IMR-90 (cell line): ENCODE results near the gene SCAANT1. TPM values are rescaled to one million over a fixed set of nuclear protein-coding genes. Genes with fewer than 3 reads are reported as not detected.

Experiments
- ATAC-seq: fragments of 200-7000 bp; cut with Tn5 transposase; 2 replicates; pipeline ENCODE4 v1.9.1; 2020; ENCODE audit warnings: low read depth, mild to moderate bottlenecking, moderate library complexity
- BruUV-seq: library from RNA; stranded (reverse); fragments of 400-500 nt; replicated peaks from 2 replicates; lab custom pipeline; 2021; lab: Mats Ljungman, UMichigan
- CTCF ChIA-PET: fragments of 300-600 bp; formaldehyde crosslinking; extraction: SDS; loops from one replicate; lab custom pipeline; 2021; ENCODE audit warnings: antibody characterized with exemption; lab: Yijun Ruan, JAX
- POLR2A ChIA-PET: fragments of 300-600 bp; sonication (Branson Sonifier 250); formaldehyde crosslinking; loops from one replicate; lab custom pipeline; 2022; ENCODE audit warnings: antibody characterized with exemption; ENCODE audit not compliant: unreplicated experiment; lab: Charles Lee
- DNase-seq: peaks from one replicate; pipeline ENCODE4 v3.0.0; 2013
- H2AFZ ChIP-seq: replicated peaks from 2 replicates; pipeline ENCODE3; 2013; ENCODE audit warnings: low read length, mild to moderate bottlenecking; ENCODE audit not compliant: poor library complexity
- H2AK5ac ChIP-seq: 2 replicates; pipeline ENCODE4 v1.6.1; 2013; ENCODE audit warnings: low read depth, low read length, inconsistent platforms
- H2AK9ac ChIP-seq: replicated peaks from 2 replicates; pipeline ENCODE3; 2013; ENCODE audit warnings: mild to moderate bottlenecking, low read depth, low read length, moderate library complexity; ENCODE audit not compliant: poor library complexity
- H2BK120ac ChIP-seq: 2 replicates; pipeline ENCODE4 v1.6.1; 2013; ENCODE audit warnings: low read depth, low read length, inconsistent platforms
- H2BK15ac ChIP-seq: 3 replicates; pipeline ENCODE4 v1.6.1; 2013; ENCODE audit warnings: low read depth, low read length, inconsistent platforms
- H2BK20ac ChIP-seq: 2 replicates; pipeline ENCODE4 v1.6.1; 2013; ENCODE audit warnings: low read depth, mild to moderate bottlenecking, inconsistent platforms, low read length, moderate library complexity
- H2BK5ac ChIP-seq: 2 replicates; pipeline ENCODE4 v1.6.1; 2013; ENCODE audit warnings: mild to moderate bottlenecking, low read depth, low read length, inconsistent platforms; ENCODE audit not compliant: poor library complexity, severe bottlenecking
- H3K14ac ChIP-seq: replicated peaks from 2 replicates; pipeline ENCODE4 v1.6.1; 2013; ENCODE audit warnings: low read depth, low read length, inconsistent platforms
- H3K18ac ChIP-seq: 2 replicates; pipeline ENCODE4 v1.6.1; 2013; ENCODE audit warnings: low read depth, low read length, control low read depth
- H3K23ac ChIP-seq: 2 replicates; pipeline ENCODE4 v1.6.1; 2013; ENCODE audit warnings: low read depth, low read length, inconsistent platforms
- H3K27ac ChIP-seq: 2 replicates; pipeline ENCODE4 v1.5.1; 2013; ENCODE audit warnings: mild to moderate bottlenecking, control low read depth, low read length; ENCODE audit not compliant: insufficient read depth
- H3K27me3 ChIP-seq: 2 replicates; pipeline ENCODE4 v1.6.1; 2013; ENCODE audit warnings: low read length; ENCODE audit not compliant: control insufficient read depth, insufficient read depth
- H3K36me3 ChIP-seq: 2 replicates; pipeline ENCODE4 v1.6.1; 2013; ENCODE audit warnings: low read length, mixed read lengths; ENCODE audit not compliant: control insufficient read depth, insufficient read depth
- H3K4ac ChIP-seq: 2 replicates; pipeline ENCODE4 v1.6.1; 2013; ENCODE audit warnings: low read depth, low read length, inconsistent platforms
- H3K4me1 ChIP-seq: 2 replicates; pipeline ENCODE4 v1.6.1; 2013; ENCODE audit warnings: low read length, mixed read lengths; ENCODE audit not compliant: control insufficient read depth, insufficient read depth
- H3K4me2 ChIP-seq: 2 replicates; pipeline ENCODE4 v1.6.1; 2013; ENCODE audit warnings: low read depth, mild to moderate bottlenecking, control low read depth, low read length, moderate library complexity
- H3K4me3 ChIP-seq: 2 replicates; pipeline ENCODE4 v1.5.1; 2013; ENCODE audit warnings: low read depth, mild to moderate bottlenecking, control low read depth, low read length, moderate library complexity; ENCODE audit not compliant: insufficient read depth
- H3K56ac ChIP-seq: 2 replicates; pipeline ENCODE4 v1.6.1; 2013; ENCODE audit warnings: low read length, inconsistent platforms; ENCODE audit not compliant: insufficient read depth; ENCODE audit errors: extremely low read depth
- H3K79me1 ChIP-seq, 2 experiments: 2 replicates each; pipeline ENCODE4 v1.6.1; 2013; ENCODE audit warnings: low read length in 2 of 2, inconsistent platforms in 1 of 2, low read depth in 1 of 2
- H3K9ac ChIP-seq: 2 replicates; pipeline ENCODE4 v1.6.1; 2013; ENCODE audit warnings: low read depth, low read length, control low read depth
- H3K9me1 ChIP-seq: 2 replicates; pipeline ENCODE4 v1.6.1; 2013; ENCODE audit warnings: low read length, inconsistent platforms; ENCODE audit not compliant: insufficient read depth
- H3K9me3 ChIP-seq: 2 replicates; pipeline ENCODE4 v1.6.1; 2013; ENCODE audit warnings: low read length; ENCODE audit not compliant: control insufficient read depth, insufficient read depth
- H4K20me1 ChIP-seq: 2 replicates; pipeline ENCODE4 v1.6.1; 2013; ENCODE audit warnings: low read length, inconsistent platforms; ENCODE audit not compliant: insufficient read depth
- H4K5ac ChIP-seq: 2 replicates; pipeline ENCODE4 v1.6.1; 2013; ENCODE audit warnings: mild to moderate bottlenecking, low read depth, low read length, control low read depth
- H4K8ac ChIP-seq, 2 experiments: 2 replicates each; pipeline ENCODE4 v1.6.1; 2013; ENCODE audit warnings: low read depth in 2 of 2, low read length in 2 of 2, control low read depth in 1 of 2, inconsistent platforms in 1 of 2
- H4K91ac ChIP-seq: 2 replicates; pipeline ENCODE4 v1.6.1; 2013; ENCODE audit warnings: low read depth, low read length, inconsistent platforms; ENCODE audit not compliant: insufficient read depth
- CEBPB ChIP-seq: IDR thresholded peaks from 2 replicates; pipeline ENCODE4 v1.6.1; 2012; ENCODE audit warnings: low read depth, low read length, improper control_type of control experiment
- CHD1 ChIP-seq: IDR thresholded peaks from 2 replicates; pipeline ENCODE4 v1.6.1; 2012; ENCODE audit warnings: low read depth, low read length, improper control_type of control experiment
- CTCF ChIP-seq: conservative IDR thresholded peaks from 2 replicates; pipeline ENCODE4 v1.5.1; 2012; ENCODE audit warnings: mild to moderate bottlenecking, low read depth, low read length, improper control_type of control experiment
- ELK1 ChIP-seq: fragments of 150-350 bp; IDR thresholded peaks from 2 replicates; pipeline ENCODE4 v1.6.1; 2016; ENCODE audit warnings: low read depth, mild to moderate bottlenecking, low read length, moderate library complexity, borderline replicate concordance
- FOS ChIP-seq: fragments of 150-350 bp; IDR thresholded peaks from 2 replicates; pipeline ENCODE4 v1.6.1; 2016; ENCODE audit warnings: low read depth, low read length
- MAFK ChIP-seq: IDR thresholded peaks from 2 replicates; pipeline ENCODE4 v1.6.1; 2012; ENCODE audit warnings: low read depth, low read length, improper control_type of control experiment
- MXI1 ChIP-seq: IDR thresholded peaks from 2 replicates; pipeline ENCODE4 v1.6.1; 2012; ENCODE audit warnings: low read depth, mild to moderate bottlenecking, low read length, moderate library complexity, borderline replicate concordance
- NFE2L2 ChIP-seq: fragments of 150-350 bp; IDR thresholded peaks from 2 replicates; pipeline ENCODE4 v1.6.1; 2016; ENCODE audit warnings: low read depth, mild to moderate bottlenecking, low read length
- RFX5 ChIP-seq: IDR thresholded peaks from 2 replicates; pipeline ENCODE4 v1.8.0; 2012; ENCODE audit warnings: low read depth, mild to moderate bottlenecking, low read length, moderate library complexity
- SMC3 ChIP-seq: fragments of 150-350 bp; IDR thresholded peaks from 2 replicates; pipeline ENCODE4 v1.6.1; 2016; ENCODE audit warnings: low read depth, mild to moderate bottlenecking, antibody characterized with exemption, low read length, moderate library complexity
- USF2 ChIP-seq: fragments of 150-350 bp; IDR thresholded peaks from 2 replicates; pipeline ENCODE4 v1.6.1; 2017; ENCODE audit warnings: mild to moderate bottlenecking, antibody characterized with exemption, low read length, low read depth
- WGBS, 2 experiments: methylation state at CpG; one replicate each; pipeline versions ENCODE4 v1.1.5 to v1.1.7; 2013; ENCODE audit warnings: missing lambda C conversion rate in 2 of 2; ENCODE audit not compliant: insufficient read length in 1 of 2; ENCODE audit errors: extremely low coverage in 2 of 2; 5-methylcytosine and 5-hydroxymethylcytosine counted together
- dilution Hi-C: fragments of 300-500 bp; cut with HindIII; formaldehyde crosslinking; loops from one replicate; pipeline ENCODE4 v1.14.3; 2018; ENCODE audit warnings: low sequenced_read_pairs; ENCODE audit not compliant: unreplicated experiment
- in situ Hi-C: fragments of 300-500 bp; cut with MboI; formaldehyde crosslinking; loops from 3 replicates; pipeline ENCODE4 v1.14.3; 2019; ENCODE audit warnings: low sequenced_read_pairs, inconsistent platforms, mixed read lengths
- intact Hi-C: fragments of 100-400 bp; cut with micrococcal nuclease; formaldehyde crosslinking; loops from 2 replicates; pipeline ENCODE4 v1.10.0; 2022
- polyA plus RNA-seq, 3 experiments: library from polyadenylated mRNA; depleted of rRNA; stranded (reverse); fragments of >200 nt; gene quantifications; 2 replicates each; pipeline ENCODE4 v1.2.3, GENCODE V29; 2012; ENCODE audit warnings: low replicate concordance in 1 of 3
- total RNA-seq: library from RNA; depleted of rRNA; stranded (reverse); fragments of >200 nt; gene quantifications from 2 replicates; pipeline ENCODE4 v1.2.3, GENCODE V29; 2012

The SCAANT1 gene
- total and polyA plus RNA-seq, 2 of the 4 experiments (the other 2 are of a cell fraction), result not detected

GRCh38 chr3:63931290-63931689 lies 19.1 kb upstream of the SCAANT1 start:
- Histone ChIP-seq H3K9ac (no peak overlapping the region), H2BK15ac (no peak overlapping the region), H3K36me3 (peaks cover 4% of the 10 kb centered on the region), H4K5ac (no peak overlapping the region), H2BK120ac (no peak overlapping the region), H3K4me1 (no peaks in the 10 kb centered on the region), H3K79me1 (peaks cover 45 to 81% of the 10 kb centered on the region in 2 experiments), H4K20me1 (peaks cover 51% of the 10 kb centered on the region; the same call in 1 of the 2 replicates), H2AFZ (no peak overlapping the region), H3K4me3 (no peak overlapping the region), H3K56ac (no peak overlapping the region), H3K23ac (no peak overlapping the region), H4K91ac (no peak overlapping the region), H4K8ac (no peak overlapping the region), H3K27me3 (no peaks in the 10 kb centered on the region), H2AK5ac (no peak overlapping the region), H3K27ac (no peak overlapping the region), H2AK9ac (no peak overlapping the region), H3K14ac (no peak overlapping the region), H3K4me2 (no peak overlapping the region), H3K9me3 (no peaks in the 10 kb centered on the region), H2BK5ac (no peak overlapping the region), H3K18ac (no peak overlapping the region), H2BK20ac (no peak overlapping the region), H3K4ac (no peak overlapping the region), H3K9me1 (peaks cover 3% of the 10 kb centered on the region; the same call in 1 of the 2 replicates)
- TF ChIP-seq FOS (no peak), NFE2L2 (no peak), CEBPB (no peak), SMC3 (no peak), CTCF (no peak), USF2 (no peak), ELK1 (no peak), CHD1 (no peak), MXI1 (no peak), MAFK (no peak), RFX5 (no peak)
- DNase-seq, result no peak
- BruUV-seq, result no TSS peak
- WGBS, 2 experiments, result no CpG with 5 or more reads among the region's 3 CpGs
- no peak for ATAC-seq
- ChIA-PET POLR2A (no interaction called here), CTCF (no interaction called here)
- dilution Hi-C loops (no loop called here), intact Hi-C loops (no loop called here), in situ Hi-C loops (no loop called here)
